IPS-NIHi11 (cell line): ENCODE results near the gene TYR.
"Not testable (repeated sequence)": the region's sequence is repeated elsewhere in the genome, so short reads cannot be mapped to it uniquely, and the experiment has no call there.

Experiments
- DNase-seq: peaks from one replicate; pipeline ENCODE4 v3.0.0; 2012; ENCODE audit warnings: mixed read lengths, low spot score

Gene TYR

DNA sequence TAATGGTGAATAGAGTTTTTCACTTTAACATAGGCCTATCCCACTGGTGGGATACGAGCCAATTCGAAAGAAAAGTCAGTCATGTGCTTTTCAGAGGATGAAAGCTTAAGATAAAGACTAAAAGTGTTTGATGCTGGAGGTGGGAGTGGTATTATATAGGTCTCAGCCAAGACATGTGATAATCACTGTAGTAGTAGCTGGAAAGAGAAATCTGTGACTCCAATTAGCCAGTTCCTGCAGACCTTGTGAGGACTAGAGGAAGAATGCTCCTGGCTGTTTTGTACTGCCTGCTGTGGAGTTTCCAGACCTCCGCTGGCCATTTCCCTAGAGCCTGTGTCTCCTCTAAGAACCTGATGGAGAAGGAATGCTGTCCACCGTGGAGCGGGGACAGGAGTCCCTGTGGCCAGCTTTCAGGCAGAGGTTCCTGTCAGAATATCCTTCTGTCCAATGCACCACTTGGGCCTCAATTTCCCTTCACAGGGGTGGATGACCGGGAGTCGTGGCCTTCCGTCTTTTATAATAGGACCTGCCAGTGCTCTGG lies at the start of gene TYR:
Gene TYR, plus strand, starts transcription at position 185 of the 541 bp plus-strand sequence. Its CDS starts 79 bp downstream, at position 264.
- DNase-seq, result no peak

GRCh38 chr11:89136606-89137005 lies 41.1 kb upstream of the TYR start:
- DNase-seq, result no peak

- DNase-seq, result no peak
Measured at GRCh38 chr11:89147229-89147628, 30.4 kb upstream of the TYR start.

- no peak for DNase-seq
Measured at GRCh38 chr11:89159974-89160373, 17.7 kb upstream of the TYR start.

DNA sequence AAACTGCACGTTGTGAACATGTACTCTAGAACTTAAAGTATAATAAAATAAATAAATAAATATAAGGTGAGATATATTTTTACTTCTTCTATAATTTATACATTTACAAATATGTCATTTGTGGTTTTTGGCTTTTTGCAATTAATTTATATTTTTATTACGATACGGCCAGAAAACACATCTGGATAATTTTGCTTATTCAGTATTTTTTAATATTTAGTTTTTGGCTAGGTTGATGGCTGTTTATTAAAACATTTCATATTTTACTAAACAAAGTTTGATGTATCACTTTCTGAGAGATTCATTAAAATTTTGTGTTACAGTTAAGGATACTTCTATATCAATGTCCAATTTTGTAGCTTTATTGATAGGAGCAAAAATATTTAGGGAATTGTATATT lies 15.7 kb upstream of the TYR start:
- no peak for DNase-seq

DNA sequence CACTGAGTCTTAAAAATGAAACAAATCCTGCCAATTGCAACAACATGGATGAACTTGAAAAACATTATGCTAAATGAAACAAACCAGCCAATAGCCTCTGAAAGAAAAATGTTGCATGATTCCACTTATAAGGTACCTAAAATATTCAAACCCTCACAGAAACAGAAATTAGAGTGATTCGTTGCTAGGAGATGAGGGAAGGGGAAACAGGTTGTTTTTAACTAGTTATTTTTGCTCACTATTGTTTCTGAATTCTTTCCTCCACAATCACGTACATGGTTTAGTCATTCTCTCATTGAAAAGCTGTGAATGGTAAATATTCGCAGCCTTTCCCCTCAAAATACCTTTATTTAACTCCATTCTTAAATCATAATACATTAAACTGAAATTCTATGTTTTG lies 14.0 kb upstream of the TYR start:
- DNase-seq, result no peak

GRCh38 chr11:89168396-89168795 lies 9.3 kb upstream of the TYR start:
- DNase-seq, result no peak

GRCh38 chr11:89175796-89176195 lies 1.9 kb upstream of the TYR start:
- peak; percentile 6 for DNase-seq

GRCh38 chr11:89176938-89177337 lies 737 bp upstream of the TYR start:
- no peak for DNase-seq

DNA sequence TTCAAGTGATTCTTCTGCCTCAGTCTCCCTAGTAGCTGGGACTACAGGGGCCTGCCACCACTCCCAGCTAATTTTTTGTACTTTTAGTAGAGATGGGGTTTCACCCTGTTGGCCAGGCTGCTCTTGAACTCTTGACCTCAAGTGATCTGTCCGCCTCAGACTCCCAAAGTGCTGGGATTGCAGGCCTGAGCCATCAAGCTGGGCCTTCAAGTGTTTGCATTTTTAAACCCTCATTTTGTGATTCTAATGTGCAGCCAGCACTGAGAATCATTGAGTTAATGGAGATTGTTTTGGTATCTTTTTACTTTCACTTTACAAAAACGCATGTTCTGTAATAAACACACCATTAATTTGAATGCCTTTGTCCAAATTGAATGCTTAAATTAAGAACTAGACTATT lies 3.4 kb downstream of the TYR start:
- DNase-seq, result no peak

DNA sequence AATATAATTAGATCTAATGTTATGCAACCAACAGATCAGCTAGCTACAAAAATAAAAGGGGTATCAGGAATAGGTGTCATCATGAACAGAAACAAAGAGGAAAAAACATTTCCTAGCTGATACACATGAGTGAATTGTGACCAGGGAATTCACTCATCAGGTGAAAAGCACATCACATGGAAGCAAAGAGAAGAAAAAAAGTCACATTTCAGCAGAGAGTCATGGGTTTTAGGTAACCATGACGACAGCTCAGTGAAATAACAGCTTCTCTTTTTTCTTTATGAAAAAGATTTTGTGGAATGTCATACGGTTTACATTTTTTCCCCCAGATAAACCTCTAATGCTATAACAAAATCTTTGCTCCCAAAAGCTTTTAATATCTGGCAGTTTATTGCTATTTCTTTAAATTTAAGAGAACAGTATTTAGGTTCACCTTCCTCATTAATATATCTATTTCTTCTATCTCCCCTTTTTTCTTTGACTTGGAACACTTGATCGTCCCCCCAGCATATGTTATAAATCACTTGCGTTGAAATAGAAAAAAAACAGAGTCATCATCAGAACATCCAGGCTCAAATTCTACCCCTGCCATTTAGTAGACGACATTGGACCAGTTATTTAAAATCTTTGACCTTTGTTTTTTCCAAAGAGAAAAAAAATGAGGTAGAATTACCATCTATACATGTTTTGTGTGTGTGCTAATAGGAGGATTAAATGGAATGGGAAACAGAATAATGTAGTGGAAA lies 5.3 kb downstream of the TYR start:
- DNase-seq, result no peak

DNA sequence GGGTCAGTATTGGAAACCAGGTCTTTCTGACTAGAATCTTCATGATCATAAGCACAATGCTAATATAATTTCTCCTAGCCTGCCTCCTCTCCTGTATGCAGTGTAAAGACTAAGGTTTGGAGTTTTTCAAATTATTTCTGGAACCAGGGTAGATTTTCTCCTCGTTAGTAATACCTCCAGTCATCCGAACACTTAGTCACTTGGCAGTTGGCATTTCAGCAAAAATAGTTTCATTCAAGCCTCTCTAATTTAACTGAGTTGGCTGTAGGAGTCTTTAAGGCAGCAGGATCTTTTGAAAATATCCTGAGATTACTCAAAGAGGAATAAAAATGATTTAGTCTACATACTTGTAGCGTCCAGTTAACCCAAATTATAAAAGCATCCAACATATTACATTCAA lies 6.3 kb downstream of the TYR start:
- no peak for DNase-seq

GRCh38 chr11:89189776-89190175 lies 12.1 kb downstream of the TYR start:
- no peak for DNase-seq

DNA sequence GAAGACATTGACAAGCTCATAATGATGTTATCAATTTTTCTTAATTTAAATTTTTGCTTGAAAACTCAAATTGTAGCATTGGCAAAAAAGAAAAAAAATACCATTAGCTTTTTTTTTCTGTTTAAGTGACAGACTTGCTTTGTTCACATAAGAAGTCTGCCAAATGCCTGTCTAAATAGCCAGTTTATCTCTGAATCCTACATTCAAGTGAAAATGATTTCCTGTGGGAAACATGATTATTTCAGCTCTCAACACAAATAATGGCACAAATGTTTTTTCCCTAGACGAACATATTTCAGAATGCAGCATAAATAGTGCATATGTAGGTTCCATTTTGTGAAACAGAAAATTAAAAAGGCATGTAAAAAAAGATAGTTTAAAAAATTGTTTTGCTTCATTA lies 23.5 kb downstream of the TYR start:
- DNase-seq, result no peak

- no peak for DNase-seq
Measured at GRCh38 chr11:89203814-89204213, 26.1 kb downstream of the TYR start.

- DNase-seq, result no peak
Measured at GRCh38 chr11:89205378-89205777, 27.7 kb downstream of the TYR start.

DNA sequence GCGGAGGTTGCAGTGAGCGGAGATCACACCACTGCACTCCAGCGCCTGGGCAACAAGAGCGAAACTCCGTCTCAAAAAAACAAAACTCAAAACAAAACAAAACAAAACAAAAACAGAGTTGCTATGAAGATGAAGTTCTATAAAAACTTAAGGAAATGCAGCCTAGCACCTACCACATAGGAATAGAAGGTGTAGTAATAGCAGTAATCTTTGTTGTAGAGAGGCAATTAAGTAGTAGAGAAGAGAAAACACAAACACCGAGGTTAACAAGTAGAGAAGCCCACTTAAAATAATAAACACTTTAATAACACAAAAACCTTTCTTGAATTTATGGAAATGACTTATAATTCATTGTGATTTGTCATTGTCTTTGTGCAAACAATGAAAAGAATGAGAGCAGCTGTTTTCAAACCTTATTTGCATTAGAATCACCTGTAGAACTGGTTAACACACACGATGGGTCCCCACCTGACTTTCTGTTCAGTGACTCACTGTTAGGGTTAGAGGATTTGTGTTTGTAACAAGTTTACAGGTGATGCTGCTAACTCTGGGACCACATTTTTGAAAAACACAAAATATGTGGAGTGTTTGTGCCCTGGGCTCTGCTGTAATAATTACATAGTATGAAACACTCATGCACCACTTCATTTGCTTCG lies 43.1 kb downstream of the TYR start:
- DNase-seq, result peak; percentile 15

- DNase-seq, result no peak
Measured at GRCh38 chr11:89235083-89235482, 57.4 kb downstream of the TYR start.

DNA sequence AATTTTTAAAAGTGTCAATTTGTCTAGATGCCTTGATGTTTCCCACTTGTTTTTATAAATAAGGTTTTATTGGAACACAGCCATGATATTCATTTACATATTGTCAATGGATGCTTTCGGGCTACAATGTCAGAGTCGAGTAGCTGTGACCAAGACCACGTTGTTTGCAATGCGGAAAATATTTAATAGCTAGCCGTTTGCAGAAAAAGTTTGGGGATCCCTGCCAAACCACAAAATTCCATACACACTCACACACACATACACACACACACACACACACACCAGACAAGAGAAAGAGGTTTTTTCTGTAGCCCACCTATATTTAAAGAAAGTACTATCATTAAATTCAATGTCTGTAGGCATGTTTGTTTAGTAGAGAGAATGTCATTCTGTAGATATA lies 58.3 kb downstream of the TYR start:
- no peak for DNase-seq

GRCh38 chr11:89247007-89247406 lies 69.3 kb downstream of the TYR start:
- not testable (repeated sequence) for DNase-seq

- DNase-seq, result no peak
Measured at GRCh38 chr11:89249196-89249595, 71.5 kb downstream of the TYR start.

DNA sequence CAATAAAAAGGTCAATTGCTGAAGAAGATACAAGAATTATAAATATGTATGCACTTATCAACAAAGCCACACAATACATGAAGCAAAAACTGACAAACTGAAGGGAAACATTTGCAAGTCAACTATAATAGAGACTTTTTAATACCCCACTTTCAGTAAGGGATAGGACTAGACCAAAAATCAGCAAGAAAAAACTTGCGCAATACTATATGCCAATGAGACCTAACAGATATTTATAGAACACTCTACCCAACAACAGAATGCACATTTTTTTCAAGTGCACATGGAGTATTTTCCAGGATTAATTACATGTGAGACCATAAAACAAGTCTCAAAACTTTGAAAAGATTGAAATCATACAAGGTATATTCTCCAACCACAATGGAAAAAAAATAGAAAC lies 83.8 kb downstream of the TYR start:
- DNase-seq, result not testable (repeated sequence)

- DNase-seq, result no peak
Measured at GRCh38 chr11:89267660-89268302, 90.1 kb downstream of the TYR start.
